GM19372 (cell line): ENCODE results near the gene KCNE4.
"Not testable (repeated sequence)": the region's sequence is repeated elsewhere in the genome, so short reads cannot be mapped to it uniquely, and the experiment has no call there.

Experiments
- ATAC-seq: cut with Tn5 transposase; IDR thresholded peaks from one replicate; pipeline ENCODE4 v1.9.1; 2021; ENCODE audit warnings: mild to moderate bottlenecking, low read depth, moderate library complexity; ENCODE audit not compliant: unreplicated experiment

KCNE4 gene

GRCh38 chr2:223055836-223056235 is 3.8 kb downstream of the KCNE4 start:
- ATAC-seq: no peak

- ATAC-seq: no peak
These were observed 4.9 kb downstream of the KCNE4 start for GRCh38 chr2:223056701-223057418.

GRCh38 chr2:223057569-223057968 is 5.6 kb downstream of the KCNE4 start:
- ATAC-seq: no peak

- no peak for ATAC-seq
These were observed 7.1 kb downstream of the KCNE4 start for GRCh38 chr2:223058952-223059716.

- ATAC-seq: no peak
These were observed 8.3 kb downstream of the KCNE4 start for GRCh38 chr2:223060201-223060825.

- no peak for ATAC-seq
These were observed 10.4 kb downstream of the KCNE4 start for GRCh38 chr2:223062396-223062795.

- no peak for ATAC-seq
These were observed 13.1 kb downstream of the KCNE4 start for GRCh38 chr2:223065107-223065506.

GRCh38 chr2:223066721-223067120 is 14.7 kb downstream of the KCNE4 start:
- ATAC-seq: no peak

GRCh38 chr2:223068071-223068470 is 16.1 kb downstream of the KCNE4 start:
- no peak for ATAC-seq

GRCh38 chr2:223069465-223069864 is 17.5 kb downstream of the KCNE4 start:
- no peak for ATAC-seq

GRCh38 chr2:223069988-223070387 is 18.0 kb downstream of the KCNE4 start:
- ATAC-seq: no peak

- ATAC-seq: no peak
These were observed 19.1 kb downstream of the KCNE4 start for GRCh38 chr2:223071139-223071538.

- ATAC-seq: no peak
These were observed 20.8 kb downstream of the KCNE4 start for GRCh38 chr2:223072826-223073225.

GRCh38 chr2:223075301-223076270 is 23.6 kb downstream of the KCNE4 start:
- ATAC-seq: no peak

GRCh38 chr2:223076573-223076972 is 24.6 kb downstream of the KCNE4 start:
- no peak for ATAC-seq

- ATAC-seq: no peak
These were observed 26.5 kb downstream of the KCNE4 start for GRCh38 chr2:223078482-223078881.

GRCh38 chr2:223079378-223079777 is 27.4 kb downstream of the KCNE4 start:
- ATAC-seq: no peak

GRCh38 chr2:223079925-223080324 is 27.9 kb downstream of the KCNE4 start:
- ATAC-seq: no peak

GRCh38 chr2:223080790-223081360 is 28.9 kb downstream of the KCNE4 start:
- ATAC-seq: not testable (repeated sequence)

GRCh38 chr2:223081789-223082188 is 29.8 kb downstream of the KCNE4 start:
- ATAC-seq: no peak
